GM23338 (cell line): ENCODE measurements around the gene LGR5. TPM values are rescaled to one million over a fixed set of nuclear protein-coding genes. Genes with fewer than 3 reads are reported as not detected.

Experiments
- ATAC-seq: fragments of 200-7000 bp; cut with Tn5 transposase; 3 replicates; pipeline ENCODE4 v1.9.1; 2020
- DNase-seq: peaks from one replicate; pipeline ENCODE4 v3.0.0-alpha.2; 2015; ENCODE audit warnings: low spot score
- H2AFZ ChIP-seq: fragments of 200-600 bp; sonication (generic); 2 replicates; pipeline ENCODE4 v1.8.0; 2016; ENCODE audit warnings: antibody characterized with exemption, mild to moderate bottlenecking, moderate library complexity
- H3F3A ChIP-seq: fragments of 200-600 bp; sonication (generic); replicated peaks from 2 replicates; pipeline ENCODE4 v1.8.0; 2017; ENCODE audit warnings: antibody characterized with exemption, mixed run types, low read depth
- H3K27ac ChIP-seq: fragments of 200-600 bp; sonication (generic); 2 replicates; pipeline ENCODE4 v1.6.1; 2016; ENCODE audit warnings: low read depth
- H3K27me3 ChIP-seq: fragments of 200-600 bp; sonication (generic); 2 replicates; pipeline ENCODE4 v1.8.0; 2016; ENCODE audit warnings: mild to moderate bottlenecking, mixed run types, moderate library complexity; ENCODE audit not compliant: insufficient read depth
- H3K36me3 ChIP-seq: fragments of 200-600 bp; sonication (generic); 2 replicates; pipeline ENCODE4 v1.8.0; 2016; ENCODE audit warnings: mild to moderate bottlenecking; ENCODE audit not compliant: insufficient read depth
- H3K4me1 ChIP-seq: fragments of 200-600 bp; sonication (generic); 2 replicates; pipeline ENCODE4 v1.8.0; 2016; ENCODE audit warnings: mild to moderate bottlenecking, moderate library complexity; ENCODE audit not compliant: insufficient read depth
- H3K4me2 ChIP-seq: fragments of 200-600 bp; sonication (generic); 2 replicates; pipeline ENCODE4 v1.7.1; 2017; ENCODE audit warnings: mixed run types
- H3K4me3 ChIP-seq: fragments of 200-600 bp; sonication (generic); 2 replicates; pipeline ENCODE4 v1.6.1; 2016; ENCODE audit warnings: mixed run types
- H3K79me2 ChIP-seq: fragments of 200-600 bp; sonication (generic); replicated peaks from 2 replicates; pipeline ENCODE4 v1.8.0; 2017; ENCODE audit warnings: mild to moderate bottlenecking; ENCODE audit not compliant: insufficient read depth
- H3K9me2 ChIP-seq: fragments of 200-600 bp; sonication (generic); 2 replicates; pipeline ENCODE4 v1.8.0; 2017; ENCODE audit not compliant: insufficient read depth
- H4K20me1 ChIP-seq: fragments of 200-600 bp; sonication (generic); replicated peaks from 2 replicates; pipeline ENCODE4 v1.8.0; 2017; ENCODE audit warnings: mild to moderate bottlenecking; ENCODE audit not compliant: insufficient read depth
- H3K27ac Mint-ChIP-seq: 2 replicates; pipeline ENCODE4 v1.8.0; 2020; ENCODE audit warnings: inconsistent platforms, mild to moderate bottlenecking, moderate library complexity, mixed read lengths
- H3K27me3 Mint-ChIP-seq: 3 replicates; pipeline ENCODE4 v1.8.0; 2022; ENCODE audit warnings: low read depth, mild to moderate bottlenecking, moderate library complexity, mixed read lengths, inconsistent platforms; ENCODE audit not compliant: insufficient read depth, poor library complexity
- H3K36me3 Mint-ChIP-seq: 3 replicates; pipeline ENCODE4 v1.8.0; 2021; ENCODE audit warnings: low read depth, mild to moderate bottlenecking, inconsistent platforms, moderate library complexity, mixed read lengths
- H3K4me1 Mint-ChIP-seq: 3 replicates; pipeline ENCODE4 v1.8.0; 2020; ENCODE audit warnings: mild to moderate bottlenecking, inconsistent platforms, mixed read lengths
- H3K4me3 Mint-ChIP-seq: 3 replicates; pipeline ENCODE4 v1.8.0; 2021; ENCODE audit warnings: moderate library complexity, mild to moderate bottlenecking, inconsistent platforms, mixed read lengths
- H3K9me3 Mint-ChIP-seq: 3 replicates; pipeline ENCODE4 v1.8.0; 2020; ENCODE audit warnings: moderate library complexity, mild to moderate bottlenecking, inconsistent platforms, mixed read lengths
- CREB1 ChIP-seq: fragments of 250-450 bp; sonication (Bioruptor Pico); IDR thresholded peaks from 2 replicates; pipeline ENCODE4 v1.5.0; 2020; ENCODE audit warnings: low read depth, mild to moderate bottlenecking, moderate library complexity
- EZH2 ChIP-seq: fragments of 200-600 bp; sonication (generic); IDR thresholded peaks from one replicate; pipeline ENCODE4 v1.8.0; 2017; ENCODE audit warnings: antibody characterized with exemption, mild to moderate bottlenecking, low read depth; ENCODE audit not compliant: unreplicated experiment
- JUNB ChIP-seq: IDR thresholded peaks from one replicate; pipeline ENCODE4 v1.6.1; 2016; ENCODE audit warnings: antibody characterized with exemption; ENCODE audit not compliant: unreplicated experiment
- NANOG ChIP-seq: IDR thresholded peaks from 2 replicates; pipeline ENCODE4 v1.6.1; 2016; ENCODE audit warnings: antibody characterized with exemption, borderline replicate concordance
- STAT1 ChIP-seq: IDR thresholded peaks from one replicate; pipeline ENCODE4 v1.6.1; 2016; ENCODE audit warnings: antibody characterized with exemption; ENCODE audit not compliant: unreplicated experiment
- ZNF114 ChIP-seq: fragments of 250-450 bp; sonication (Bioruptor Pico); IDR thresholded peaks from 2 replicates; pipeline ENCODE4 v1.5.0; 2020; ENCODE audit warnings: mild to moderate bottlenecking, moderate library complexity
- ZNF331 ChIP-seq: fragments of 250-450 bp; sonication (Bioruptor Pico); IDR thresholded peaks from 2 replicates; pipeline ENCODE4 v1.5.0; 2020; ENCODE audit warnings: low read depth, mild to moderate bottlenecking, moderate library complexity
- ZNF462 ChIP-seq: fragments of 250-450 bp; sonication (Bioruptor Pico); IDR thresholded peaks from 2 replicates; pipeline ENCODE4 v1.5.0; 2020; ENCODE audit warnings: mild to moderate bottlenecking, moderate library complexity
- polyA plus RNA-seq: library from polyadenylated mRNA; unstranded; fragments of >200 nt; fragmentation: Nextera tagmentation; extraction: Ambion mirVana; gene quantifications from 2 replicates; pipeline ENCODE4 v1.2.1, GENCODE V29; 2016
- total RNA-seq: library from RNA; depleted of rRNA; stranded (reverse); fragments of >200 nt; shearing (Covaris generic); gene quantifications from 2 replicates; pipeline ENCODE4 v1.2.3, GENCODE V29; 2014

Gene LGR5
- total and polyA plus RNA-seq, 2 experiments from 2014 or later, result 0.17 to 0.26 TPM

- TF ChIP-seq NANOG (no peak), ZNF331 (CRISPR knock-in tag) (no peak), CREB1 (CRISPR knock-in tag) (no peak), STAT1 (no peak), JUNB (no peak), ZNF114 (CRISPR knock-in tag) (no peak), EZH2 (no peak), ZNF462 (CRISPR knock-in tag) (no peak)
- Mint-ChIP-seq H3K4me1 (peaks cover 31% of the 10 kb centered on the region; the same call in 2 of the 3 replicates), H3K27me3 (peaks cover 2% of the 10 kb centered on the region), H3K36me3 (no peaks in the 10 kb centered on the region), H3K27ac (no peak overlapping the region), H3K9me3 (no peaks in the 10 kb centered on the region), H3K4me3 (no peak overlapping the region)
- no peaks in the 10 kb centered on the region for H4K20me1 ChIP-seq
- no peaks in the 10 kb centered on the region for H3K27me3 ChIP-seq
- no peaks in the 10 kb centered on the region for H3K36me3 ChIP-seq
- no peak overlapping the region for H3K4me3 ChIP-seq
- no peak for DNase-seq
- H3K4me2 ChIP-seq, result no peak overlapping the region
- no peak; the same call in 2 of the 3 replicates for ATAC-seq
- peaks cover 10% of the 10 kb centered on the region; the same call in 1 of the 2 replicates for H3K4me1 ChIP-seq
- H3K79me2 ChIP-seq, result no peaks in the 10 kb centered on the region
- no peak overlapping the region; the same call in 1 of the 2 replicates for H2AFZ ChIP-seq
- H3F3A ChIP-seq, result no peaks in the 10 kb centered on the region
- 0 out of 2 replicates have a peak, but pooled peaks cover 5% of the 10 kb centered on the region for H3K9me2 ChIP-seq
- no peak overlapping the region for H3K27ac ChIP-seq
Measured at GRCh38 chr12:71456316-71456715, 16.7 kb downstream of the LGR5 start.
